Measurements from ENCODE around the gene NIPAL4.

GRCh38 chr5:157509093-157509492, 49.1 kb downstream of the NIPAL4 start:
- TF ChIP-seq CTCF (IDR thresholded peaks at IDR 0.05) (no peak), POLR2A (IDR thresholded peaks at IDR 0.05) (no peak), POLR2AphosphoS5 (IDR thresholded peaks at IDR 0.05) (no peak)
